ENCODE measurements around the gene MBP.
"Not testable (repeated sequence)": the region's sequence is repeated elsewhere in the genome, so short reads cannot be mapped to it uniquely, and the experiment has no call there.

The MBP gene

GRCh38 chr18:76997951-76998808 is 134.4 kb downstream of the MBP start:
- DNase-seq, result no peak

GRCh38 chr18:76996429-76996828 is 136.2 kb downstream of the MBP start:
- DNase-seq, result no peak

- DNase-seq, result no peak
Observed at GRCh38 chr18:76995896-76996295, 136.7 kb downstream of the MBP start.

- no peak for DNase-seq
Observed at GRCh38 chr18:76994086-76994654, 138.4 kb downstream of the MBP start.

GRCh38 chr18:76993573-76993972 is 139.0 kb downstream of the MBP start:
- no peak for DNase-seq

- DNase-seq, result no peak
Observed at GRCh38 chr18:76993085-76993382, 139.5 kb downstream of the MBP start.

GRCh38 chr18:76992226-76993084 is 140.1 kb downstream of the MBP start:
- DNase-seq, result no peak

GRCh38 chr18:76991021-76991688 is 141.4 kb downstream of the MBP start:
- no peak for DNase-seq

GRCh38 chr18:76990343-76991020 is 142.1 kb downstream of the MBP start:
- DNase-seq, result not testable (repeated sequence)

GRCh38 chr18:76989647-76990190 is 142.9 kb downstream of the MBP start:
- DNase-seq, result no peak

- DNase-seq, result no peak
Observed at GRCh38 chr18:76988827-76989646, 143.5 kb downstream of the MBP start.

GRCh38 chr18:76988031-76988826 is 144.4 kb downstream of the MBP start:
- DNase-seq, result no peak

- no peak for DNase-seq
Observed at GRCh38 chr18:76986406-76986805, 146.2 kb downstream of the MBP start.

GRCh38 chr18:76985951-76986236 is 146.7 kb downstream of the MBP start:
- no peak for DNase-seq

- DNase-seq, result no peak
Observed at GRCh38 chr18:76985156-76985950, 147.2 kb downstream of the MBP start.

GRCh38 chr18:76984193-76985155 is 148.1 kb downstream of the MBP start:
- DNase-seq, result no peak

GRCh38 chr18:76983613-76984051 is 149.0 kb downstream of the MBP start:
- no peak for DNase-seq

- peak; percentile 32 for DNase-seq
Observed at GRCh38 chr18:76982841-76983583, 149.6 kb downstream of the MBP start.

All from GF-D8 (cell line).